Osteoblast (primary cell): ENCODE measurements around the gene LRCH4. TPM values are rescaled to one million over a fixed set of nuclear protein-coding genes. Genes with fewer than 3 reads are reported as not detected.
"Not testable (repeated sequence)": the region's sequence is repeated elsewhere in the genome, so short reads cannot be mapped to it uniquely, and the experiment has no call there.

Experiments
- DNase-seq: peaks from one replicate; pipeline ENCODE4 v3.0.0; 2011; ENCODE audit warnings: low spot score, mixed read lengths; ENCODE audit not compliant: insufficient read length; ENCODE audit errors: missing footprints
- H2AFZ ChIP-seq: 2 replicates; pipeline ENCODE4 v1.6.0; 2011; ENCODE audit warnings: mild to moderate bottlenecking, low read length
- H3K27ac ChIP-seq: 2 replicates; pipeline ENCODE4 v1.5.1; 2011; ENCODE audit warnings: mild to moderate bottlenecking, low read depth, low read length, moderate library complexity
- H3K27me3 ChIP-seq: 2 replicates; pipeline ENCODE4 v1.6.0; 2012; ENCODE audit warnings: mild to moderate bottlenecking, control low read depth, inconsistent platforms, low read length, moderate library complexity; ENCODE audit not compliant: insufficient read depth
- H3K36me3 ChIP-seq: 2 replicates; pipeline ENCODE4 v1.5.1; 2011; ENCODE audit warnings: mild to moderate bottlenecking, low read length, control low read depth, moderate library complexity; ENCODE audit not compliant: insufficient read depth
- H3K4me1 ChIP-seq: 2 replicates; pipeline ENCODE4 v1.5.1; 2011; ENCODE audit warnings: mild to moderate bottlenecking, low read length, control low read depth, moderate library complexity; ENCODE audit not compliant: insufficient read depth
- H3K4me2 ChIP-seq: 2 replicates; pipeline ENCODE4 v1.6.0; 2011; ENCODE audit warnings: mild to moderate bottlenecking, low read length; ENCODE audit not compliant: insufficient read depth
- H3K4me3 ChIP-seq: fragments of 200-600 bp; sonication (generic); 3 replicates; pipeline ENCODE4 v1.5.1; 2012; ENCODE audit warnings: mild to moderate bottlenecking, low read length, inconsistent platforms; ENCODE audit not compliant: insufficient read depth
- H3K79me2 ChIP-seq: 2 replicates; pipeline ENCODE4 v1.6.0; 2012; ENCODE audit warnings: mild to moderate bottlenecking, low read length, control low read depth, inconsistent platforms; ENCODE audit not compliant: insufficient read depth
- H3K9me3 ChIP-seq: 2 replicates; pipeline ENCODE4 v1.5.1; 2011; ENCODE audit warnings: low read depth, low read length, control low read depth
- H4K20me1 ChIP-seq: 2 replicates; pipeline ENCODE4 v1.6.0; 2012; ENCODE audit warnings: mild to moderate bottlenecking, low read length, control low read depth; ENCODE audit not compliant: insufficient read depth
- total RNA-seq: library from RNA; depleted of rRNA; stranded (reverse); fragments of >200 nt; gene quantifications from 2 replicates; pipeline ENCODE4 v1.2.3, GENCODE V29; 2012
- TF ChIP-seq, protein P1 (sequence below): IDR thresholded peaks from 2 replicates; pipeline ENCODE4 v1.5.1; 2011; ENCODE audit warnings: mild to moderate bottlenecking, low read depth, low read length, moderate library complexity; ENCODE audit errors: extremely low read depth

The LRCH4 gene
- total RNA-seq, 1 donor: 14.5 TPM

DNA sequence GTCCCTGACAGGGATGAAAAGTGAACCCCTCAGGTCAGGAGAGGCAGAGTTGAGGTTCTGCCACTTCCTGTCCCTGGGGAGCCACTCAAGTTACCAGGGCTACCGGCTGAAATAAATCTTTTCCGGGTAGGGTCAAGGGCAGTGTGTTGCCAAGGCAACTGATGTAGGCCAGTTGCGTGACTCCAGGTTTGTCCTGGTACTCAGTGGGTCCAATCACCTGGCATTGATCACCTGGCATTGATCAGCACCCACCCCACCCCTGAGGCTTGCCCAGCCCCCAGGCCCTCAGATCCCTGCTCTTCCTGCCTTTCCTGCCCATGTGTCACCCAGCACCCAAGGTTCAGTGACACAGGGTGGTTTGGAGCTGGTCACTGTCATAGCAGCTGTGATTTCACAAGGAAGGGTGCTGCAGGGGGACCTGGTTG is 18.2 kb downstream of the LRCH4 start:
- H3K27me3 ChIP-seq: peaks cover 2% of the 10 kb centered on the region
- H4K20me1 ChIP-seq: peaks cover 4% of the 10 kb centered on the region
- H3K4me2 ChIP-seq: no peak overlapping the region
- H2AFZ ChIP-seq: no peak overlapping the region
- peaks cover 8% of the 10 kb centered on the region for H3K4me1 ChIP-seq
- TF ChIP-seq, protein P1, sequence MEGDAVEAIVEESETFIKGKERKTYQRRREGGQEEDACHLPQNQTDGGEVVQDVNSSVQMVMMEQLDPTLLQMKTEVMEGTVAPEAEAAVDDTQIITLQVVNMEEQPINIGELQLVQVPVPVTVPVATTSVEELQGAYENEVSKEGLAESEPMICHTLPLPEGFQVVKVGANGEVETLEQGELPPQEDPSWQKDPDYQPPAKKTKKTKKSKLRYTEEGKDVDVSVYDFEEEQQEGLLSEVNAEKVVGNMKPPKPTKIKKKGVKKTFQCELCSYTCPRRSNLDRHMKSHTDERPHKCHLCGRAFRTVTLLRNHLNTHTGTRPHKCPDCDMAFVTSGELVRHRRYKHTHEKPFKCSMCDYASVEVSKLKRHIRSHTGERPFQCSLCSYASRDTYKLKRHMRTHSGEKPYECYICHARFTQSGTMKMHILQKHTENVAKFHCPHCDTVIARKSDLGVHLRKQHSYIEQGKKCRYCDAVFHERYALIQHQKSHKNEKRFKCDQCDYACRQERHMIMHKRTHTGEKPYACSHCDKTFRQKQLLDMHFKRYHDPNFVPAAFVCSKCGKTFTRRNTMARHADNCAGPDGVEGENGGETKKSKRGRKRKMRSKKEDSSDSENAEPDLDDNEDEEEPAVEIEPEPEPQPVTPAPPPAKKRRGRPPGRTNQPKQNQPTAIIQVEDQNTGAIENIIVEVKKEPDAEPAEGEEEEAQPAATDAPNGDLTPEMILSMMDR: no peak
- no peak overlapping the region for H3K27ac ChIP-seq
- peak; percentile 82 for DNase-seq
- H3K9me3 ChIP-seq: no peaks in the 10 kb centered on the region
- no peak overlapping the region for H3K4me3 ChIP-seq
- no peaks in the 10 kb centered on the region for H3K36me3 ChIP-seq
- no peaks in the 10 kb centered on the region for H3K79me2 ChIP-seq

DNA sequence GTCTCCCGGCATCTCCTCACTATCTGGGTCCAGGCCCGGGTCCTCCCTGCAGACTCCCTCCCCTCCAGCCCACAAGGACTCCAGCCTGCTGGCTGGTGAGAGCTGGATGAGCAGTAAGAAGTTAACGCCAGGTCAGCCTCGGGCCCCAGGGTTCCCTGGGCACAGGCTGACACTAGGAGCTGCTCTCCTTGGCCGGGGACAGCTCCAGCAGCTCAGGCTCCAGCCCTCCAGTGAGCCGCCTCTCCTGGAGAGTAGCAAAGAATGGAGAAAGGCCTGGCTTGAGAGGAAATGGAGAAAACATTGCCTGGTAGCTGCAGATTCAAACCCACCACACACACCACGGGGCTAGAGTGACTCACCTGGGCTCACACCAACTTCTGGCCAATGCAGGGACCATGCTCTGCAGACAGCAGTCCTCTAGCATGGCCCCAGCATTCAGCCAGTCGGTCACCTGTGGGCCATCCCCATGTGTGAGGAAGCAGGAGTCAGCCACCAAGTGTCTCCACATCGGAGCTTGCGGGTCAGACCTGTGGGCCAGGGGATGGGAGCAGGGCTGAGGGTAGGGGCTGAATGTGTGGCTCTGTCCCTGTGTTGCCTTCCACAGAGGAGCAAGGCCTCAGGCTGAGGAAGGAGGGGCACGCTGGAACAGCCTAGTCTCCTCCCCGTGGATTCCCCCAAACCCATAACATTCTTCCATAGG is 18.7 kb downstream of the LRCH4 start:
- Histone ChIP-seq H3K27ac (no peak overlapping the region), H2AFZ (no peak overlapping the region)
- peak; percentile 77 for DNase-seq

GRCh38 chr7:100566018-100566531 is 19.9 kb downstream of the LRCH4 start:
- Histone ChIP-seq H3K79me2 (no peaks in the 10 kb centered on the region), H2AFZ (no peak overlapping the region), H4K20me1 (no peaks in the 10 kb centered on the region), H3K27ac (no peak overlapping the region), H3K4me1 (peaks cover 8% of the 10 kb centered on the region), H3K4me2 (no peak overlapping the region), H3K4me3 (no peak overlapping the region), H3K36me3 (no peaks in the 10 kb centered on the region), H3K27me3 (peaks cover 2% of the 10 kb centered on the region), H3K9me3 (no peaks in the 10 kb centered on the region)
- DNase-seq: no peak
- TF ChIP-seq, protein P1: no peak

More for the DNA sequence above, 18.7 kb downstream of the LRCH4 start:
- Histone ChIP-seq H3K4me1 (peaks cover 8% of the 10 kb centered on the region), H3K4me2 (no peak overlapping the region), H4K20me1 (peaks cover 4% of the 10 kb centered on the region), H3K79me2 (no peaks in the 10 kb centered on the region), H3K9me3 (no peaks in the 10 kb centered on the region), H3K4me3 (no peak overlapping the region), H3K27me3 (peaks cover 2% of the 10 kb centered on the region), H3K36me3 (no peaks in the 10 kb centered on the region)
- TF ChIP-seq, protein P1: no peak

DNA sequence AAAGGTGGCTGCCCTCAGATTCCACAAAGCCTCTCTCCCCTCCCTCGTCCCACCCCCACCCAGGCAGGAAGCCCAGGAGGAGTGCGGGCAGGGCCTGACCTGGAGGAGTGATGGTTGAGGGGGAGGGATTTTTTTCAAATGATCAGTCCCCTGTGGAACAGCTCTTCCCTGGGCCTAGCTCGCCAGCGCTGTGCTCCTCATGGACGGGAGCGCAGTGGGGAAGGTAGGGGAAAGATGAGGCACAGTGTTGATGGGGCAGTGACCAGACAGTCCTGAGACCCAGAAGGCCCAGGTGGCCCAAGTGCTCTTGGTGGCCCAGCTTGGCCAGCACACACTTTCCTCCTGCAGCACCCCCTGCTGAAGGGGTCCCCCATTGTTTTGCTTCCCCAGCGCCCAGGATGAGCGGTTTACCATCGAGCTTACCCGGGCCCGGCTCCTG is 20.8 kb downstream of the LRCH4 start:
- H3K4me3 ChIP-seq: no peak overlapping the region
- TF ChIP-seq, protein P1: no peak
- peak; percentile 31 for DNase-seq
- no peaks in the 10 kb centered on the region for H3K36me3 ChIP-seq
- no peaks in the 10 kb centered on the region for H3K9me3 ChIP-seq
- no peaks in the 10 kb centered on the region for H4K20me1 ChIP-seq
- peaks cover 8% of the 10 kb centered on the region for H3K4me1 ChIP-seq
- no peaks in the 10 kb centered on the region for H3K27me3 ChIP-seq
- no peak overlapping the region for H3K27ac ChIP-seq
- H3K79me2 ChIP-seq: no peaks in the 10 kb centered on the region
- H2AFZ ChIP-seq: no peak overlapping the region
- no peak overlapping the region for H3K4me2 ChIP-seq

DNA sequence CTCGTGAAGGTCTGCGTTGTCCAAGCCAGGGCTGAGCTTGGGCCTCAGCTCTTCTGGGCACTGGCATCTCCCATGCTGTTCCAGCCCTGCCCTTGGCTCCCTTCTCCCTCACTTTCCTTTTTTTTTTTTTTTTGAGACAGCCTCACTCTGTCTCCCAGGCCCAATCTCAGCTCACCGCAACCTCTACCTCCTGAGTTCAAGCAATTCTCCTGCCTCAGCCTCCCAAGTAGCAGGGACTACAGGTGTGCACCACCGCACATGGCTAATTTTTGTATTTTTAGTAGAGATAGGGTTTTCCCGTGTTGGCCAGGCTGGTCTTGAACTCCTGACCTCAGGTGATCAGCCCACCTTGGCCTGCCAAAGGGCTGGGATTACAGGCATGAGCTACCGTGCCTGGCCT is 21.5 kb downstream of the LRCH4 start:
- DNase-seq, H3K36me3 ChIP-seq, H3K27ac ChIP-seq, H3K79me2 ChIP-seq, H3K4me1 ChIP-seq, H3K27me3 ChIP-seq, H3K4me2 ChIP-seq, H4K20me1 ChIP-seq, H3K4me3 ChIP-seq, H3K9me3 ChIP-seq, H2AFZ ChIP-seq: not testable (repeated sequence)
